Measurements from ENCODE around the gene BLOC1S1.

DNA sequence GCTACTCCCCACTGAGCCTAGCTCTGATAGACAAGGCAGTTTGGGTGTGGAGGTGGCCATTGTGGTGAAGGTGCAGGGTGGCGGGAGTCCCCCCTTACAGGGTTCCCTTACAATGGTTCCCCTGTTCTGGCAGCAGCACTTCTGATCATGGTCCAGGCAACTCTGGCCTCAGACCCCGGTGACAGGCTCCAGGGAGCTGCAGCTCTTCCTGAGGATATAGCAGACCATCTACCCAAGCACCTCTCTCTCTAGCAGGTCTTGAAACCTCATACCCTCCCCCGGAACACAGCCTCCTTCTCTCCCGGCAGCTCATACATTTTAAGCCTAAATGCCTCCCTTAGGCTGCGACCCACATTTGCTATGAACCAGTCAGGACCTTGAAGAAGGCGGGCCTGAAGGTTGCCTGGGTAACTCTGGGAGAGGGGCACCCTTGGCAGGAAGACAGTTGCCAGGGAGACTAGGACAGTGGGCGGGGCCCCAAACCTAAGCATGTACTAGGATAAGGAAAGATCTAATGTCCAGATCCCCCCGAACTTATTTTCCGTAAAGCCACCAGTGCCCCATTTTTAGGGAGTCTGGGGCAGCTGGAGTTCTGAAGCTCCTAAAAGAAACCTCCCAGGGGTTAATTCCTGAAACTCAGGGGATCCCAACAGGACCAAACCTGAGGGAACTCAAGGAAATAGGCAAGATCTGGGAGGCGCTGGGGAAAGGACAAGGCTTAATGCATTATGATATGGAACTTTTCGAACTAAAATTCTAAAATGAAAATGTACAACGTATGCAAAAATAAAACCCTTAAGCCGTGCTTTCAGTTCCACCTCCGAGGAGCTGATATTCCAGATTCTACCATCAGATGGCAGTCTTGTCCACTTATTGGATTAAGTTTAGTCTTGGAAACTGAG, 22.5 kb downstream of the BLOC1S1 start:
- peak; percentile 95 for TF ChIP-seq RAD21 (IDR thresholded peaks at IDR 0.05; ENCODE audit: low read depth)
- TF ChIP-seq, protein P1, sequence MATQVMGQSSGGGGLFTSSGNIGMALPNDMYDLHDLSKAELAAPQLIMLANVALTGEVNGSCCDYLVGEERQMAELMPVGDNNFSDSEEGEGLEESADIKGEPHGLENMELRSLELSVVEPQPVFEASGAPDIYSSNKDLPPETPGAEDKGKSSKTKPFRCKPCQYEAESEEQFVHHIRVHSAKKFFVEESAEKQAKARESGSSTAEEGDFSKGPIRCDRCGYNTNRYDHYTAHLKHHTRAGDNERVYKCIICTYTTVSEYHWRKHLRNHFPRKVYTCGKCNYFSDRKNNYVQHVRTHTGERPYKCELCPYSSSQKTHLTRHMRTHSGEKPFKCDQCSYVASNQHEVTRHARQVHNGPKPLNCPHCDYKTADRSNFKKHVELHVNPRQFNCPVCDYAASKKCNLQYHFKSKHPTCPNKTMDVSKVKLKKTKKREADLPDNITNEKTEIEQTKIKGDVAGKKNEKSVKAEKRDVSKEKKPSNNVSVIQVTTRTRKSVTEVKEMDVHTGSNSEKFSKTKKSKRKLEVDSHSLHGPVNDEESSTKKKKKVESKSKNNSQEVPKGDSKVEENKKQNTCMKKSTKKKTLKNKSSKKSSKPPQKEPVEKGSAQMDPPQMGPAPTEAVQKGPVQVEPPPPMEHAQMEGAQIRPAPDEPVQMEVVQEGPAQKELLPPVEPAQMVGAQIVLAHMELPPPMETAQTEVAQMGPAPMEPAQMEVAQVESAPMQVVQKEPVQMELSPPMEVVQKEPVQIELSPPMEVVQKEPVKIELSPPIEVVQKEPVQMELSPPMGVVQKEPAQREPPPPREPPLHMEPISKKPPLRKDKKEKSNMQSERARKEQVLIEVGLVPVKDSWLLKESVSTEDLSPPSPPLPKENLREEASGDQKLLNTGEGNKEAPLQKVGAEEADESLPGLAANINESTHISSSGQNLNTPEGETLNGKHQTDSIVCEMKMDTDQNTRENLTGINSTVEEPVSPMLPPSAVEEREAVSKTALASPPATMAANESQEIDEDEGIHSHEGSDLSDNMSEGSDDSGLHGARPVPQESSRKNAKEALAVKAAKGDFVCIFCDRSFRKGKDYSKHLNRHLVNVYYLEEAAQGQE (IDR thresholded peaks at IDR 0.05; ENCODE audit: low read depth): no peak
- no peak for TF ChIP-seq CEBPB (IDR thresholded peaks at IDR 0.05; ENCODE audit: low read depth)
- peak; percentile 42 for TF ChIP-seq POLR2AphosphoS5 (IDR thresholded peaks at IDR 0.05; ENCODE audit: low read depth, low read length)
- TF ChIP-seq, protein P2, sequence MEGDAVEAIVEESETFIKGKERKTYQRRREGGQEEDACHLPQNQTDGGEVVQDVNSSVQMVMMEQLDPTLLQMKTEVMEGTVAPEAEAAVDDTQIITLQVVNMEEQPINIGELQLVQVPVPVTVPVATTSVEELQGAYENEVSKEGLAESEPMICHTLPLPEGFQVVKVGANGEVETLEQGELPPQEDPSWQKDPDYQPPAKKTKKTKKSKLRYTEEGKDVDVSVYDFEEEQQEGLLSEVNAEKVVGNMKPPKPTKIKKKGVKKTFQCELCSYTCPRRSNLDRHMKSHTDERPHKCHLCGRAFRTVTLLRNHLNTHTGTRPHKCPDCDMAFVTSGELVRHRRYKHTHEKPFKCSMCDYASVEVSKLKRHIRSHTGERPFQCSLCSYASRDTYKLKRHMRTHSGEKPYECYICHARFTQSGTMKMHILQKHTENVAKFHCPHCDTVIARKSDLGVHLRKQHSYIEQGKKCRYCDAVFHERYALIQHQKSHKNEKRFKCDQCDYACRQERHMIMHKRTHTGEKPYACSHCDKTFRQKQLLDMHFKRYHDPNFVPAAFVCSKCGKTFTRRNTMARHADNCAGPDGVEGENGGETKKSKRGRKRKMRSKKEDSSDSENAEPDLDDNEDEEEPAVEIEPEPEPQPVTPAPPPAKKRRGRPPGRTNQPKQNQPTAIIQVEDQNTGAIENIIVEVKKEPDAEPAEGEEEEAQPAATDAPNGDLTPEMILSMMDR (IDR thresholded peaks at IDR 0.05 in 2 of 3, conservative IDR thresholded peaks at IDR 0.05 in 1 of 3; ENCODE audit: borderline replicate concordance in 1 of 3, insufficient read depth in 1 of 3, low read depth in 2 of 3, low read length in 2 of 3): peak; percentile 65 to 93 (median 87)
- TF ChIP-seq ZNF274 (IDR thresholded peaks at IDR 0.05; ENCODE audit: low read depth, low read length): no peak
- TF ChIP-seq POLR2A (IDR thresholded peaks at IDR 0.05; ENCODE audit: borderline replicate concordance, extremely low read depth, insufficient read depth, insufficient read length): peak; percentile 37
- TF ChIP-seq ZFX (IDR thresholded peaks at IDR 0.05): no peak
- no peak; the same call in 1 of the 2 replicates for TF ChIP-seq SP1 (IDR thresholded peaks at IDR 0.05; ENCODE audit: low read depth)
- TF ChIP-seq, protein P3, sequence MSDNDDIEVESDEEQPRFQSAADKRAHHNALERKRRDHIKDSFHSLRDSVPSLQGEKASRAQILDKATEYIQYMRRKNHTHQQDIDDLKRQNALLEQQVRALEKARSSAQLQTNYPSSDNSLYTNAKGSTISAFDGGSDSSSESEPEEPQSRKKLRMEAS (IDR thresholded peaks at IDR 0.05): no peak
- TF ChIP-seq ELF1 (IDR thresholded peaks at IDR 0.05; ENCODE audit: borderline replicate concordance, low read depth): no peak
- no peak for TF ChIP-seq JUND (IDR thresholded peaks at IDR 0.05)
- no peak for TF ChIP-seq EZH2phosphoT487 (IDR thresholded peaks at IDR 0.05; ENCODE audit: borderline replicate concordance)
